ENCODE data around the gene USP35. TPM values are rescaled to one million over a fixed set of nuclear protein-coding genes. Genes with fewer than 3 reads are reported as not detected.

Gene USP35
- polyA plus RNA-seq, 1 of the 3 experiments (the other 2 are of a cell fraction), result 8.4 TPM

DNA sequence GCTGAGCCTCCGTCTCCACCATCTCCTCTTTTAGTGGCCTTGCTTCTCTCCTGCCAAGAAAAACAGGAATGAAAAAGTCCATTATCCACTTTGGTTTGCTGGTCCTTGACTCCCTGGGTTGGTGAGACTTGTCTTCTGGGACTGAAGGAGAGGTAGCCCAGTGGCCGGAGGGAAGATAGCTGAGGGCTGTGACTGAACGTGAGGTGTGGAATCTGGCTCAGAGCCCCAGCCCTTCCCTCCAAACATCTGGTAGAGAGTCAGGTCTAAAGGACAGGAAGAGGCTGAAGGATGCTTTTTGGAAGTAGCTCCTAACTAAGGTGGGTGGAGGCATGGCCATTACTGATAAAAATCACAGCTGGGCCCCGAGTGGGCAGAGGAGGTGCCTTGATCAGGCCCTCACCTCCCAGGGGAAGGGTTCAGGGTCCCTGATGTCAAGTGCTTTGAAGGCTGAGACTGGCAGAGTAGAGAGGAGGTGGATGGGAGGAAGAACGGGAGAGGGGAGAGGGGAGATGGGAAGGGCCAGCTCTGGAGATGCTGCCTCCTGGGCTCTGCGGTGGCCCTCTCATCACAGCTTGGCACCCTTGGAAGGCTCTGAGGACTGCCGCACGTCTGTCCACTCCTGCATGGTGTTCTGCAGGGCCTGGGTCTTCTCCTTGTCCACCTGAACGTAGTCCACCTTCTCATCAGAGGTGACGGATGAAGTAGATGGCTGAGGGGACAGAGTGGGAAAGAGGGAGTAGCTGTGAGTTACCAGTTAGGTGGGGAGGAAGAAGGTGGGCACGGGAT is 30.2 kb downstream of the USP35 start:
- CTCF ChIA-PET, result interaction anchor here (1.0 to 4.0 kb wide), 5 partner anchors 9 to 345 kb away, joined by 3 to 13 read pairs (median 3); no protein-coding TSS in a partner anchor
- TF ChIP-seq, protein P1, sequence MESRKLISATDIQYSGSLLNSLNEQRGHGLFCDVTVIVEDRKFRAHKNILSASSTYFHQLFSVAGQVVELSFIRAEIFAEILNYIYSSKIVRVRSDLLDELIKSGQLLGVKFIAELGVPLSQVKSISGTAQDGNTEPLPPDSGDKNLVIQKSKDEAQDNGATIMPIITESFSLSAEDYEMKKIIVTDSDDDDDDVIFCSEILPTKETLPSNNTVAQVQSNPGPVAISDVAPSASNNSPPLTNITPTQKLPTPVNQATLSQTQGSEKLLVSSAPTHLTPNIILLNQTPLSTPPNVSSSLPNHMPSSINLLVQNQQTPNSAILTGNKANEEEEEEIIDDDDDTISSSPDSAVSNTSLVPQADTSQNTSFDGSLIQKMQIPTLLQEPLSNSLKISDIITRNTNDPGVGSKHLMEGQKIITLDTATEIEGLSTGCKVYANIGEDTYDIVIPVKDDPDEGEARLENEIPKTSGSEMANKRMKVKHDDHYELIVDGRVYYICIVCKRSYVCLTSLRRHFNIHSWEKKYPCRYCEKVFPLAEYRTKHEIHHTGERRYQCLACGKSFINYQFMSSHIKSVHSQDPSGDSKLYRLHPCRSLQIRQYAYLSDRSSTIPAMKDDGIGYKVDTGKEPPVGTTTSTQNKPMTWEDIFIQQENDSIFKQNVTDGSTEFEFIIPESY (IDR thresholded peaks at IDR 0.05; ENCODE audit: borderline replicate concordance, low read depth), result no peak
- TF ChIP-seq CHD2 (IDR thresholded peaks at IDR 0.05; ENCODE audit: low read length, partially characterized antibody) (no peak), NFIC (IDR thresholded peaks at IDR 0.05; ENCODE audit: borderline replicate concordance) (no peak), EZH2phosphoT487 (IDR thresholded peaks at IDR 0.05; ENCODE audit: borderline replicate concordance, low read depth) (no peak), SMC3 (IDR thresholded peaks at IDR 0.05; ENCODE audit: low read depth, low read length) (no peak), JUND (IDR thresholded peaks at IDR 0.05) (no peak), YY1 (IDR thresholded peaks at IDR 0.05; ENCODE audit: low read depth) (no peak), GATA2 (CRISPR knock-in tag; IDR thresholded peaks at IDR 0.05) (no peak), NRF1 (IDR thresholded peaks at IDR 0.05; ENCODE audit: low read depth, low read length) (no peak)
- TF ChIP-seq, protein P2, sequence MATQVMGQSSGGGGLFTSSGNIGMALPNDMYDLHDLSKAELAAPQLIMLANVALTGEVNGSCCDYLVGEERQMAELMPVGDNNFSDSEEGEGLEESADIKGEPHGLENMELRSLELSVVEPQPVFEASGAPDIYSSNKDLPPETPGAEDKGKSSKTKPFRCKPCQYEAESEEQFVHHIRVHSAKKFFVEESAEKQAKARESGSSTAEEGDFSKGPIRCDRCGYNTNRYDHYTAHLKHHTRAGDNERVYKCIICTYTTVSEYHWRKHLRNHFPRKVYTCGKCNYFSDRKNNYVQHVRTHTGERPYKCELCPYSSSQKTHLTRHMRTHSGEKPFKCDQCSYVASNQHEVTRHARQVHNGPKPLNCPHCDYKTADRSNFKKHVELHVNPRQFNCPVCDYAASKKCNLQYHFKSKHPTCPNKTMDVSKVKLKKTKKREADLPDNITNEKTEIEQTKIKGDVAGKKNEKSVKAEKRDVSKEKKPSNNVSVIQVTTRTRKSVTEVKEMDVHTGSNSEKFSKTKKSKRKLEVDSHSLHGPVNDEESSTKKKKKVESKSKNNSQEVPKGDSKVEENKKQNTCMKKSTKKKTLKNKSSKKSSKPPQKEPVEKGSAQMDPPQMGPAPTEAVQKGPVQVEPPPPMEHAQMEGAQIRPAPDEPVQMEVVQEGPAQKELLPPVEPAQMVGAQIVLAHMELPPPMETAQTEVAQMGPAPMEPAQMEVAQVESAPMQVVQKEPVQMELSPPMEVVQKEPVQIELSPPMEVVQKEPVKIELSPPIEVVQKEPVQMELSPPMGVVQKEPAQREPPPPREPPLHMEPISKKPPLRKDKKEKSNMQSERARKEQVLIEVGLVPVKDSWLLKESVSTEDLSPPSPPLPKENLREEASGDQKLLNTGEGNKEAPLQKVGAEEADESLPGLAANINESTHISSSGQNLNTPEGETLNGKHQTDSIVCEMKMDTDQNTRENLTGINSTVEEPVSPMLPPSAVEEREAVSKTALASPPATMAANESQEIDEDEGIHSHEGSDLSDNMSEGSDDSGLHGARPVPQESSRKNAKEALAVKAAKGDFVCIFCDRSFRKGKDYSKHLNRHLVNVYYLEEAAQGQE (IDR thresholded peaks at IDR 0.05; ENCODE audit: low read depth, low read length), result no peak
- TF ChIP-seq, protein P3, sequence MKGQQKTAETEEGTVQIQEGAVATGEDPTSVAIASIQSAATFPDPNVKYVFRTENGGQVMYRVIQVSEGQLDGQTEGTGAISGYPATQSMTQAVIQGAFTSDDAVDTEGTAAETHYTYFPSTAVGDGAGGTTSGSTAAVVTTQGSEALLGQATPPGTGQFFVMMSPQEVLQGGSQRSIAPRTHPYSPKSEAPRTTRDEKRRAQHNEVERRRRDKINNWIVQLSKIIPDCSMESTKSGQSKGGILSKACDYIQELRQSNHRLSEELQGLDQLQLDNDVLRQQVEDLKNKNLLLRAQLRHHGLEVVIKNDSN (IDR thresholded peaks at IDR 0.05; ENCODE audit: borderline replicate concordance, low read depth), result no peak
- TF ChIP-seq, protein P4, sequence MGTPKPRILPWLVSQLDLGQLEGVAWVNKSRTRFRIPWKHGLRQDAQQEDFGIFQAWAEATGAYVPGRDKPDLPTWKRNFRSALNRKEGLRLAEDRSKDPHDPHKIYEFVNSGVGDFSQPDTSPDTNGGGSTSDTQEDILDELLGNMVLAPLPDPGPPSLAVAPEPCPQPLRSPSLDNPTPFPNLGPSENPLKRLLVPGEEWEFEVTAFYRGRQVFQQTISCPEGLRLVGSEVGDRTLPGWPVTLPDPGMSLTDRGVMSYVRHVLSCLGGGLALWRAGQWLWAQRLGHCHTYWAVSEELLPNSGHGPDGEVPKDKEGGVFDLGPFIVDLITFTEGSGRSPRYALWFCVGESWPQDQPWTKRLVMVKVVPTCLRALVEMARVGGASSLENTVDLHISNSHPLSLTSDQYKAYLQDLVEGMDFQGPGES (IDR thresholded peaks at IDR 0.05; ENCODE audit: low read depth, low read length), result no peak
- TF ChIP-seq, protein P5, sequence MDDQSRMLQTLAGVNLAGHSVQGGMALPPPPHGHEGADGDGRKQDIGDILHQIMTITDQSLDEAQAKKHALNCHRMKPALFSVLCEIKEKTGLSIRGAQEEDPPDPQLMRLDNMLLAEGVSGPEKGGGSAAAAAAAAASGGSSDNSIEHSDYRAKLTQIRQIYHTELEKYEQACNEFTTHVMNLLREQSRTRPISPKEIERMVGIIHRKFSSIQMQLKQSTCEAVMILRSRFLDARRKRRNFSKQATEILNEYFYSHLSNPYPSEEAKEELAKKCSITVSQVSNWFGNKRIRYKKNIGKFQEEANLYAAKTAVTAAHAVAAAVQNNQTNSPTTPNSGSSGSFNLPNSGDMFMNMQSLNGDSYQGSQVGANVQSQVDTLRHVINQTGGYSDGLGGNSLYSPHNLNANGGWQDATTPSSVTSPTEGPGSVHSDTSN (IDR thresholded peaks at IDR 0.05), result no peak
- Histone ChIP-seq H2AFZ (ENCODE audit: low read depth) (no peak overlapping the region), H3K4me3 (ENCODE audit: low read depth in 2 of 2, low read length in 1 of 2) (no peak overlapping the region), H3K79me2 (ENCODE audit: insufficient read depth) (no peaks in the 10 kb centered on the region), H3K36me3 (replicated peaks in 1 of 2; ENCODE audit: control insufficient read depth in 1 of 2, insufficient read depth in 2 of 2, low read length in 1 of 2) (peaks cover 22 to 75% of the 10 kb centered on the region in 2 experiments), H4K20me1 (ENCODE audit: insufficient read depth) (no peaks in the 10 kb centered on the region), H3K9ac (no peak overlapping the region), H3K27ac (ENCODE audit: low read depth in 2 of 2, low read length in 1 of 2) (no peak overlapping the region; a peak in 1 of 4 replicates), H3K4me2 (no peak overlapping the region), H3K9me2 (no peaks in the 10 kb centered on the region), H3K27me3 (ENCODE audit: insufficient read depth) (no peaks in the 10 kb centered on the region), H3F3A (replicated peaks; ENCODE audit: insufficient read depth) (no peaks in the 10 kb centered on the region), H3K4me1 (ENCODE audit: control insufficient read depth in 1 of 2, insufficient read depth in 2 of 2, low read depth in 1 of 2, low read length in 1 of 2) (peaks cover 0 to 7% of the 10 kb centered on the region in 2 experiments; a peak in 1 of 4 replicates), H3K9me3 (no peaks in the 10 kb centered on the region)
- POLR2A ChIA-PET, result no interaction called here
- WGBS (ENCODE audit: low lambda C conversion rate), result 92% methylated on average over 11 of the region's 11 CpGs
- DNase-seq, result no peak

Measured in SK-N-SH (cell line).